ENCODE results near the gene SSR3. TPM values are rescaled to one million over a fixed set of nuclear protein-coding genes. Genes with fewer than 3 reads are reported as not detected.
"Not testable (repeated sequence)": the region's sequence is repeated elsewhere in the genome, so short reads cannot be mapped to it uniquely, and the experiment has no call there.

Gene SSR3
- total and polyA plus RNA-seq, 2 donors (not counting 3 experiments of a cell fraction or from before 2014, with no cell fraction given), result 155 to 355 TPM

- H3K4me1 ChIP-seq (ENCODE audit: control insufficient read depth, extremely low read depth, insufficient read depth, low read length); FAIRE-seq; H3K27ac ChIP-seq (ENCODE audit: insufficient read depth, low read depth, low read length); H3K4me3 ChIP-seq (replicated peaks in 1 of 3; ENCODE audit: insufficient read depth in 1 of 3, low read depth in 1 of 3, low read length in 3 of 3); H2AFZ ChIP-seq (ENCODE audit: low read depth, low read length); CTCF ChIA-PET; H3K4me2 ChIP-seq (ENCODE audit: insufficient read depth, low read length); H3K9me1 ChIP-seq (replicated peaks; ENCODE audit: control insufficient read depth, extremely low read depth, insufficient read depth, low read length); H3K9ac ChIP-seq (replicated peaks; ENCODE audit: extremely low read depth, insufficient read depth, low read length); intact Hi-C loops (cut with micrococcal nuclease); H3K9me3 ChIP-seq (replicated peaks; ENCODE audit: control insufficient read depth, insufficient read depth, low read length); DNase-seq (ENCODE audit: low read depth, low spot score); dilution Hi-C loops (cut with MboI; ENCODE audit: extremely low pct_ligation_motif_present, low sequenced_read_pairs); POLR2A ChIA-PET; BruUV-seq (replicated peaks); H4K20me1 ChIP-seq (replicated peaks; ENCODE audit: control insufficient read depth, extremely low read depth, insufficient read depth, low read length); H3K36me3 ChIP-seq (ENCODE audit: control insufficient read depth in 2 of 2, extremely low read depth in 1 of 2, insufficient read depth in 2 of 2, low read length in 2 of 2); H3K79me2 ChIP-seq (ENCODE audit: control insufficient read depth, insufficient read depth, low read length): not testable (repeated sequence)
- H3K27me3 ChIP-seq (ENCODE audit: control insufficient read depth in 2 of 2, insufficient read depth in 2 of 2, low read length in 2 of 2), result peaks cover 16 to 17% of the 10 kb centered on the region in 2 experiments
Measured at GRCh38 chr3:156569881-156570280, 15.0 kb upstream of the SSR3 start.

- intact Hi-C loops (cut with micrococcal nuclease); H3K4me3 ChIP-seq (replicated peaks in 1 of 3; ENCODE audit: insufficient read depth in 1 of 3, low read depth in 1 of 3, low read length in 3 of 3); H3K9ac ChIP-seq (replicated peaks; ENCODE audit: extremely low read depth, insufficient read depth, low read length); H2AFZ ChIP-seq (ENCODE audit: low read depth, low read length); FAIRE-seq; H3K9me1 ChIP-seq (replicated peaks; ENCODE audit: control insufficient read depth, extremely low read depth, insufficient read depth, low read length); H3K4me2 ChIP-seq (ENCODE audit: insufficient read depth, low read length); dilution Hi-C loops (cut with MboI; ENCODE audit: extremely low pct_ligation_motif_present, low sequenced_read_pairs); BruUV-seq (replicated peaks); H3K4me1 ChIP-seq (ENCODE audit: control insufficient read depth, extremely low read depth, insufficient read depth, low read length); H4K20me1 ChIP-seq (replicated peaks; ENCODE audit: control insufficient read depth, extremely low read depth, insufficient read depth, low read length); H3K36me3 ChIP-seq (ENCODE audit: control insufficient read depth in 2 of 2, extremely low read depth in 1 of 2, insufficient read depth in 2 of 2, low read length in 2 of 2); H3K79me2 ChIP-seq (ENCODE audit: control insufficient read depth, insufficient read depth, low read length); CTCF ChIA-PET; H3K9me3 ChIP-seq (replicated peaks; ENCODE audit: control insufficient read depth, insufficient read depth, low read length); POLR2A ChIA-PET; DNase-seq (ENCODE audit: low read depth, low spot score); H3K27ac ChIP-seq (ENCODE audit: insufficient read depth, low read depth, low read length): not testable (repeated sequence)
- H3K27me3 ChIP-seq (ENCODE audit: control insufficient read depth in 2 of 2, insufficient read depth in 2 of 2, low read length in 2 of 2), result peaks cover 13 to 19% of the 10 kb centered on the region in 2 experiments
Measured at GRCh38 chr3:156569016-156569415, 14.1 kb upstream of the SSR3 start.
